HEK293T (cell line): ENCODE data around the gene DNMT3B.

Experiments
- ARNT ChIP-seq: fragments of 450-650 bp; IDR thresholded peaks from 2 replicates; pipeline ENCODE4 v1.6.1; 2017; ENCODE audit warnings: mild to moderate bottlenecking
- BHLHE40 ChIP-seq: fragments of 450-650 bp; IDR thresholded peaks from 2 replicates; pipeline ENCODE4 v1.6.1; 2016; ENCODE audit warnings: mild to moderate bottlenecking, moderate library complexity, borderline replicate concordance
- FOXA1 ChIP-seq: fragments of 450-650 bp; IDR thresholded peaks from 2 replicates; pipeline ENCODE4 v1.6.1; 2016; ENCODE audit warnings: mild to moderate bottlenecking
- FOXK2 ChIP-seq: fragments of 450-650 bp; IDR thresholded peaks from 2 replicates; pipeline ENCODE4 v1.6.1; 2016; ENCODE audit warnings: mild to moderate bottlenecking
- FOXM1 ChIP-seq: fragments of 450-650 bp; IDR thresholded peaks from 2 replicates; pipeline ENCODE4 v1.6.1; 2017; ENCODE audit warnings: mild to moderate bottlenecking, borderline replicate concordance
- HDGF ChIP-seq: fragments of 450-650 bp; IDR thresholded peaks from 2 replicates; pipeline ENCODE4 v1.6.1; 2017; ENCODE audit warnings: antibody characterized with exemption, borderline replicate concordance
- LEF1 ChIP-seq: fragments of 450-650 bp; IDR thresholded peaks from 2 replicates; pipeline ENCODE4 v1.6.1; 2017; ENCODE audit warnings: mild to moderate bottlenecking, borderline replicate concordance
- PKNOX1 ChIP-seq: fragments of 450-650 bp; IDR thresholded peaks from 2 replicates; pipeline ENCODE4 v1.6.1; 2016
- SP1 ChIP-seq: fragments of 450-650 bp; IDR thresholded peaks from 2 replicates; pipeline ENCODE4 v1.6.1; 2017
- SUZ12 ChIP-seq: fragments of 450-650 bp; IDR thresholded peaks from 2 replicates; pipeline ENCODE4 v1.6.1; 2016; ENCODE audit warnings: mild to moderate bottlenecking
- TARDBP ChIP-seq: fragments of 450-650 bp; IDR thresholded peaks from 2 replicates; pipeline ENCODE4 v1.6.1; 2016
- ZNF384 ChIP-seq: fragments of 450-650 bp; IDR thresholded peaks from 2 replicates; pipeline ENCODE4 v1.6.1; 2016

- TF ChIP-seq SUZ12 (no peak), FOXM1 (0 out of 2 replicates have a peak, but pooled peaks have one; percentile 56), FOXK2 (no peak), FOXA1 (no peak), ZNF384 (no peak), LEF1 (peak; percentile 67; the same call in 1 of the 2 replicates), BHLHE40 (no peak), SP1 (no peak), PKNOX1 (peak; percentile 39; the same call in 1 of the 2 replicates), ARNT (0 out of 2 replicates have a peak, but pooled peaks have one; percentile 10), TARDBP (no peak), HDGF (no peak)
Measured at GRCh38 chr20:32761831-32762753, at the start of gene DNMT3B.
